MM.1S (cell line): ENCODE data around the gene LRP5.

Source experiments
- EZH2phosphoT487 ChIP-seq: fragments of 300-600 bp; sonication (generic); IDR thresholded peaks from 2 replicates; pipeline ENCODE4 v1.6.1; 2018; ENCODE audit warnings: antibody characterized with exemption, low read length
- TF ChIP-seq, protein P1 (sequence below): fragments of 300-600 bp; sonication (generic); IDR thresholded peaks from 2 replicates; pipeline ENCODE4 v1.5.1; 2016; ENCODE audit warnings: antibody characterized with exemption, low read length, mixed read lengths

DNA sequence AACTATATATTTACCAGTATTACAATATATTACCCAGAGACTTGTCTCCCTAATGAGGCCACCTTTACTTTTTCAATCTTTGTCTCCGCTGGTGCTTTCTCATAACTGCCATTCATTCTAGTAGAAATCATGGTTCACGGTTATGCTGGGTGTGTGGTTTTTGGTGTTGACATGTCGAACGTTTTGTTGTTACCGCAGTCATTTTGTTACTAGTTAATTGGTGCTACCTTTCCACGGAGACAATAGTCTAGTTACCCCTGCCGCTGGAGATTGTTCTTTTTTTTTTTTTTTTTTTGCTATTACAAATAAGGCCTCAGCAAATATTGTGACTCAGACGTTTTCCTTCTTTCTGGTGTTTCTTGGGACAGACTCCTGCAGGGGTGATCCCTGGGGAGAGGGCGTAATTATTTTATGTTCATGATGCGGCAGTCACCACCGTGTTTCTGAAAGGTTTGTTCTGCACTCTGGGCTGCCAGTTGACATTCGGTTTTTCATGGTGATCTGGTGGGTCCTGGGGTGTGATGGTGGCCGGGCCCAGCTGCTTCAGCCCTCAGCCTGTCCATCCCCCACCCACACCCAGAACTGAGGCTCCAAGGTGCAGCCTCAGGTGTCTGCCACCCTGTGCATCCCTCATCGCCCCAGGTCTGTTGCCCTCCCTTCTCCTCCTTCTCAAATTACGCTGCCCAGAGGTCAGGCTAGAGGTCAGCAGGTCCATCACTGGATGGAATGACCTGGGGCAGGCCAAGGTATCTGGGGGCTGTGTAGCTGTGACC is 28.6 kb downstream of the LRP5 start:
- no peak for TF ChIP-seq EZH2phosphoT487
- TF ChIP-seq, protein P1, sequence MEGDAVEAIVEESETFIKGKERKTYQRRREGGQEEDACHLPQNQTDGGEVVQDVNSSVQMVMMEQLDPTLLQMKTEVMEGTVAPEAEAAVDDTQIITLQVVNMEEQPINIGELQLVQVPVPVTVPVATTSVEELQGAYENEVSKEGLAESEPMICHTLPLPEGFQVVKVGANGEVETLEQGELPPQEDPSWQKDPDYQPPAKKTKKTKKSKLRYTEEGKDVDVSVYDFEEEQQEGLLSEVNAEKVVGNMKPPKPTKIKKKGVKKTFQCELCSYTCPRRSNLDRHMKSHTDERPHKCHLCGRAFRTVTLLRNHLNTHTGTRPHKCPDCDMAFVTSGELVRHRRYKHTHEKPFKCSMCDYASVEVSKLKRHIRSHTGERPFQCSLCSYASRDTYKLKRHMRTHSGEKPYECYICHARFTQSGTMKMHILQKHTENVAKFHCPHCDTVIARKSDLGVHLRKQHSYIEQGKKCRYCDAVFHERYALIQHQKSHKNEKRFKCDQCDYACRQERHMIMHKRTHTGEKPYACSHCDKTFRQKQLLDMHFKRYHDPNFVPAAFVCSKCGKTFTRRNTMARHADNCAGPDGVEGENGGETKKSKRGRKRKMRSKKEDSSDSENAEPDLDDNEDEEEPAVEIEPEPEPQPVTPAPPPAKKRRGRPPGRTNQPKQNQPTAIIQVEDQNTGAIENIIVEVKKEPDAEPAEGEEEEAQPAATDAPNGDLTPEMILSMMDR, result no peak
